Panc1 (cell line): ENCODE data around the gene CLEC2D. TPM values are rescaled to one million over a fixed set of nuclear protein-coding genes. Genes with fewer than 3 reads are reported as not detected.

Experiments
- ATAC-seq: fragments of 200-7000 bp; cut with Tn5 transposase; 2 replicates; pipeline ENCODE4 v1.9.1; 2020; ENCODE audit warnings: mild to moderate bottlenecking, moderate library complexity
- BruUV-seq: library from RNA; stranded (reverse); fragments of 400-500 nt; replicated peaks from 2 replicates; lab custom pipeline; 2021; lab: Mats Ljungman, UMichigan
- CTCF ChIA-PET: fragments of 300-600 bp; sonication (Branson Sonifier 250); formaldehyde crosslinking; loops from one replicate; lab custom pipeline; 2022; ENCODE audit warnings: antibody characterized with exemption; lab: Charles Lee
- POLR2A ChIA-PET: fragments of 300-600 bp; sonication (Branson Sonifier 250); formaldehyde crosslinking; loops from one replicate; lab custom pipeline; 2022; ENCODE audit warnings: antibody characterized with exemption; lab: Charles Lee
- DNase-seq: peaks from one replicate; pipeline ENCODE4 v3.0.0-alpha.2; 2010; ENCODE audit warnings: low read depth, low spot score
- H3K27ac ChIP-seq: 2 replicates; pipeline ENCODE4 v1.5.1; 2011; ENCODE audit warnings: mild to moderate bottlenecking, low read length, inconsistent platforms
- H3K27me3 ChIP-seq: fragments of 200-500 bp; sonication (Bioruptor generic); 2 replicates; pipeline ENCODE4 v1.6.0; 2014; ENCODE audit warnings: low read length, inconsistent platforms; ENCODE audit not compliant: control insufficient read depth, insufficient read depth
- H3K36me3 ChIP-seq: fragments of 200-500 bp; sonication (Bioruptor generic); 2 replicates; pipeline ENCODE4 v1.5.1; 2014; ENCODE audit warnings: inconsistent platforms, mild to moderate bottlenecking, low read length, moderate library complexity; ENCODE audit not compliant: control insufficient read depth, insufficient read depth
- H3K4me1 ChIP-seq: 2 replicates; pipeline ENCODE4 v1.5.1; 2011; ENCODE audit warnings: inconsistent platforms, mild to moderate bottlenecking, low read length, moderate library complexity; ENCODE audit not compliant: control insufficient read depth, insufficient read depth
- H3K4me3 ChIP-seq, 2 experiments: 2 replicates each; pipeline ENCODE4 v1.5.1; 2011 to 2012; ENCODE audit warnings: low read depth in 2 of 2, low read length in 2 of 2, mild to moderate bottlenecking in 2 of 2, inconsistent platforms in 1 of 2, moderate library complexity in 1 of 2
- H3K9me3 ChIP-seq: fragments of 200-500 bp; sonication (Bioruptor generic); 2 replicates; pipeline ENCODE4 v1.5.1; 2014; ENCODE audit warnings: low read depth, mild to moderate bottlenecking, inconsistent platforms, low read length, moderate library complexity; ENCODE audit not compliant: control insufficient read depth, insufficient read depth
- CTCF ChIP-seq: fragments of 450-650 bp; IDR thresholded peaks from 2 replicates; pipeline ENCODE4 v1.5.1; 2017; ENCODE audit warnings: mild to moderate bottlenecking
- POLR2AphosphoS5 ChIP-seq: IDR thresholded peaks from 2 replicates; pipeline ENCODE4 v1.6.1; 2012; ENCODE audit warnings: mild to moderate bottlenecking, low read depth, low read length, moderate library complexity
- REST ChIP-seq, 2 experiments: IDR thresholded peaks; 2 replicates each; pipeline ENCODE4 v1.6.1; 2011 to 2012; ENCODE audit warnings: low read depth in 2 of 2, control low read depth in 1 of 2, low read length in 1 of 2, mild to moderate bottlenecking in 1 of 2, moderate library complexity in 1 of 2; ENCODE audit not compliant: insufficient read depth in 1 of 2
- SIN3A ChIP-seq: IDR thresholded peaks from 2 replicates; pipeline ENCODE4 v1.6.1; 2012; ENCODE audit warnings: low read depth, mild to moderate bottlenecking, low read length, moderate library complexity, borderline replicate concordance; ENCODE audit not compliant: insufficient read depth
- TCF7L2 ChIP-seq: IDR thresholded peaks from 2 replicates; pipeline ENCODE4 v1.6.1; 2011; ENCODE audit warnings: mild to moderate bottlenecking, low read depth, low read length, inconsistent platforms
- in situ Hi-C: cut with HindIII; loops from 2 replicates; pipeline ENCODE4 v1.10.0; 2016; ENCODE audit warnings: low sequenced_read_pairs, low pct_unique_long_range_greater_than_20kb
- intact Hi-C: fragments of 100-400 bp; cut with micrococcal nuclease; formaldehyde crosslinking; loops from one replicate; pipeline ENCODE4 v1.10.0; 2022; ENCODE audit not compliant: unreplicated experiment
- total RNA-seq: library from RNA; stranded (reverse); gene quantifications from one replicate; pipeline ENCODE4 v1.2.1, GENCODE V29; 2021; ENCODE audit not compliant: unreplicated experiment

CLEC2D gene
- total RNA-seq, 1 experiment from 2014 or later, result 2.3 TPM

GRCh38 chr12:9651265-9651729, 18.2 kb upstream of the CLEC2D start:
- Histone ChIP-seq H3K27me3 (no peaks in the 10 kb centered on the region), H3K9me3 (no peaks in the 10 kb centered on the region), H3K36me3 (0 out of 2 replicates have a peak, but pooled peaks cover 2% of the 10 kb centered on the region), H3K4me1 (peaks cover 7% of the 10 kb centered on the region; the same call in 1 of the 2 replicates), H3K27ac (no peak overlapping the region; the same call in 1 of the 2 replicates), H3K4me3 (no peak overlapping the region; a peak in 1 of 4 replicates)
- TF ChIP-seq REST (IDR thresholded peaks at IDR 0.05; ENCODE audit: insufficient read depth in 1 of 2, low read depth in 2 of 2, low read length in 1 of 2) (no peak), SIN3A (no peak), POLR2AphosphoS5 (no peak), CTCF (no peak), TCF7L2 (no peak)
- DNase-seq (no peak), ATAC-seq (no peak)
- POLR2A ChIA-PET, result no interaction called here
- CTCF ChIA-PET, result interaction anchor here (0.7 kb wide), 1 partner anchor 104 kb away, joined by 5 read pairs; no protein-coding TSS in a partner anchor
- BruUV-seq, result no TSS peak
- intact Hi-C loops (no loop called here), in situ Hi-C loops (no loop called here)

- H3K27me3 ChIP-seq, result no peaks in the 10 kb centered on the region
- POLR2A ChIA-PET, result no interaction called here
- H3K9me3 ChIP-seq, result no peaks in the 10 kb centered on the region
- H3K27ac ChIP-seq, result no peak overlapping the region
- ATAC-seq, result no peak
- CTCF ChIA-PET, result no interaction called here
- H3K36me3 ChIP-seq, result peaks cover 2% of the 10 kb centered on the region; the same call in 1 of the 2 replicates
- BruUV-seq, result no TSS peak
- intact Hi-C loops (no loop called here), in situ Hi-C loops (no loop called here)
- no peak for TF ChIP-seq SIN3A
- DNase-seq, result no peak
- no peak overlapping the region for H3K4me3 ChIP-seq
- H3K4me1 ChIP-seq, result no peaks in the 10 kb centered on the region
Measured at GRCh38 chr12:9660046-9660445, 9.5 kb upstream of the CLEC2D start.

- DNase-seq (no peak), ATAC-seq (no peak)
- H3K4me1 ChIP-seq, result no peaks in the 10 kb centered on the region
- peaks cover 2% of the 10 kb centered on the region; the same call in 1 of the 2 replicates for H3K36me3 ChIP-seq
- H3K27ac ChIP-seq, result no peak overlapping the region
- in situ Hi-C loops (no loop called here), intact Hi-C loops (no loop called here)
- no peaks in the 10 kb centered on the region for H3K27me3 ChIP-seq
- H3K4me3 ChIP-seq, result no peak overlapping the region
- TF ChIP-seq REST (IDR thresholded peaks at IDR 0.05; ENCODE audit: insufficient read depth in 1 of 2, low read depth in 2 of 2, low read length in 1 of 2), result no peak
- TF ChIP-seq CTCF, result no peak
- TF ChIP-seq POLR2AphosphoS5, result no peak
- no peak for TF ChIP-seq SIN3A
- no peak for TF ChIP-seq TCF7L2
- ChIA-PET CTCF (no interaction called here), POLR2A (no interaction called here)
- BruUV-seq, result no TSS peak
- H3K9me3 ChIP-seq, result no peaks in the 10 kb centered on the region
Measured at GRCh38 chr12:9661720-9662119, 7.8 kb upstream of the CLEC2D start.
